Mesendoderm (in vitro differentiated cells): Measurements from ENCODE around the gene CSF1R.
A peak's percentile ranks its signal among the peaks of the same experiment; 100 is the strongest.

Experiments used
- DNase-seq: peaks from one replicate; pipeline ENCODE4 v3.0.0; 2013
- H2AK5ac ChIP-seq: 2 replicates; pipeline ENCODE4 v1.6.1; 2013; ENCODE audit warnings: low read length, inconsistent platforms
- H2BK120ac ChIP-seq: 2 replicates; pipeline ENCODE4 v1.6.1; 2013; ENCODE audit warnings: low read depth, mild to moderate bottlenecking, low read length, moderate library complexity, mixed read lengths
- H2BK15ac ChIP-seq: replicated peaks from 2 replicates; pipeline ENCODE4 v1.6.1; 2013; ENCODE audit warnings: low read depth, mild to moderate bottlenecking, moderate library complexity
- H2BK5ac ChIP-seq: 2 replicates; pipeline ENCODE4 v1.6.1; 2013; ENCODE audit warnings: low read length, inconsistent platforms
- H3K18ac ChIP-seq: 2 replicates; pipeline ENCODE4 v1.6.1; 2013; ENCODE audit warnings: mild to moderate bottlenecking, low read length, mixed read lengths
- H3K23ac ChIP-seq: one replicate; pipeline ENCODE4 v1.6.1; 2013; ENCODE audit warnings: low read length
- H3K27ac ChIP-seq: 2 replicates; pipeline ENCODE4 v1.5.1; 2013; ENCODE audit warnings: low read depth, mild to moderate bottlenecking, inconsistent platforms, low read length, moderate library complexity
- H3K27me3 ChIP-seq: 2 replicates; pipeline ENCODE4 v1.6.1; 2013; ENCODE audit warnings: low read length, control low read depth, mild to moderate bottlenecking, inconsistent platforms; ENCODE audit not compliant: insufficient read depth, poor library complexity
- H3K36me3 ChIP-seq: 2 replicates; pipeline ENCODE4 v1.6.1; 2013; ENCODE audit warnings: low read length, inconsistent platforms; ENCODE audit not compliant: control insufficient read depth, insufficient read depth
- H3K4ac ChIP-seq: one replicate; pipeline ENCODE4 v1.6.1; 2013; ENCODE audit warnings: low read depth, mild to moderate bottlenecking, low read length, moderate library complexity
- H3K4me1 ChIP-seq: 2 replicates; pipeline ENCODE4 v1.6.1; 2013; ENCODE audit warnings: low read depth, low read length, inconsistent platforms; ENCODE audit not compliant: control insufficient read depth
- H3K4me2 ChIP-seq: 2 replicates; pipeline ENCODE4 v1.6.1; 2013; ENCODE audit warnings: low read length
- H3K4me3 ChIP-seq: 2 replicates; pipeline ENCODE4 v1.5.1; 2013; ENCODE audit warnings: mild to moderate bottlenecking, low read length
- H3K56ac ChIP-seq: one replicate; pipeline ENCODE4 v1.6.1; 2013; ENCODE audit warnings: low read length
- H3K79me1 ChIP-seq: 2 replicates; pipeline ENCODE4 v1.6.1; 2013; ENCODE audit warnings: low read length, inconsistent platforms
- H3K79me2 ChIP-seq: 2 replicates; pipeline ENCODE4 v1.6.1; 2013; ENCODE audit warnings: mild to moderate bottlenecking, low read length; ENCODE audit not compliant: control insufficient read depth, insufficient read depth
- H3K9ac ChIP-seq: 2 replicates; pipeline ENCODE4 v1.6.1; 2013; ENCODE audit warnings: low read length, inconsistent platforms
- H4K5ac ChIP-seq: one replicate; pipeline ENCODE4 v1.6.1; 2013; ENCODE audit warnings: low read length
- H4K8ac ChIP-seq: one replicate; pipeline ENCODE4 v1.6.1; 2013; ENCODE audit warnings: low read depth, mild to moderate bottlenecking, control low read depth, low read length, moderate library complexity
- WGBS: extraction: QIAGEN DNeasy Blood & Tissue Kit; methylation state at CpG from one replicate; pipeline ENCODE4 v1.1.7; 2013; ENCODE audit warnings: low lambda C conversion rate, missing lambda C conversion rate; ENCODE audit not compliant: insufficient coverage; ENCODE audit errors: extremely low coverage; 5-methylcytosine and 5-hydroxymethylcytosine counted together

Gene CSF1R

GRCh38 chr5:150075233-150075632, 11.1 kb downstream of the CSF1R start:
- Histone ChIP-seq H3K56ac (no peak overlapping the region), H3K18ac (no peak overlapping the region), H2BK5ac (no peak overlapping the region), H3K4me2 (no peak overlapping the region), H3K9ac (no peak overlapping the region), H2AK5ac (no peak overlapping the region), H3K79me1 (no peaks in the 10 kb centered on the region), H3K23ac (no peak overlapping the region), H3K4me3 (no peak overlapping the region), H2BK15ac (no peak overlapping the region), H3K27me3 (no peaks in the 10 kb centered on the region), H2BK120ac (no peak overlapping the region), H4K5ac (no peak overlapping the region), H4K8ac (no peak overlapping the region), H3K4me1 (no peaks in the 10 kb centered on the region), H3K36me3 (no peaks in the 10 kb centered on the region), H3K27ac (no peak overlapping the region), H3K4ac (no peak overlapping the region), H3K79me2 (no peaks in the 10 kb centered on the region)
- WGBS: no CpG with 5 or more reads among the region's 4 CpGs
- DNase-seq: no peak

DNA sequence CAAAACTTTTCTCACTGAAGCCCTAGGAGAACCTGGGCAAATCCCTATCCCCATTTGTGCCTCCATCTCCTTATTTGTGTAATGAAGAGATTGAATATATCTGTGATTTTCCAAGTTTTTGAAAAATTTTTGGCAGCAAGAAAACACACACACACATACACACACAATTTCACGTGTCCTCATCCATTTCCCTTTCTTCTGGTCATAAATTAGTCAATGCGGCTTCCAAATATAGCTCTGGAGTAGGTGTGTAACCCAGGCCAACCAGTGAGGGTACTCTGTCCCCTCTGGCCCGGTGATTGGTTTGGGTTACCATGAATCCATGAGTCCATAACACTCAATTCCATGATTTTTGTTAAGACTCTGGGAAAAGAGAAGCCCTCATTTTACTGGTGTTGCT, 12.7 kb downstream of the CSF1R start:
- no peak for DNase-seq

DNA sequence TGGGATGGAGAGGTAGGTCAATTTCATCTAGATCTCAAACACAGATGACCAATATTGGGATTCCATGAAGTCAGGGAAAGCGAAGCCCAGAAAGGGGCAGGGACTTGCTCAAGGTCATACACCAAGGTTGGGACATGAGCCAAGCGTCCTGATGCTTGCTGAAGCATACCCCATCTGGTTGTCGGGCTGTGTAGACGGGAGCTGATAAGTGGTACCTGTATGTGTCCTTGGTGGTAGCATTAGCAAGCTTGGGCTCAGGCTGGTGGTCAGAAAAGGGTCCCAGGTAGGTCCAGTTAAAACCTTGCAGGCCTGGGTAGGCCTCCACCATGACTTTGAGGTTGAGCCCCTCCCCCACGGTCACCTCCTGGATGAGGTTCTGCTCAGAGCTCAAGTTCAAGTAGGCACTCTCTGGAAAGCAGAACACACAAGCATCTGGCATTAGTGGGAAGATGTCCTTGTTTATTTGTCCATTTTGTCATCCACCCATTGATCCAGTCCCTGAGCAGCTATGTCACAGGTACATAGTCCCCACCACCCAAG, 13.2 kb downstream of the CSF1R start:
- no peak overlapping the region for H3K23ac ChIP-seq
- H3K27ac ChIP-seq: no peak overlapping the region
- H3K36me3 ChIP-seq: no peaks in the 10 kb centered on the region

More for the DNA sequence above, 12.7 kb downstream of the CSF1R start:
- no peak overlapping the region for H3K4me2 ChIP-seq
- H3K79me1 ChIP-seq: no peaks in the 10 kb centered on the region
- no peaks in the 10 kb centered on the region for H3K4me1 ChIP-seq
- no peak overlapping the region for H4K5ac ChIP-seq
- H2AK5ac ChIP-seq: no peak overlapping the region
- H3K9ac ChIP-seq: no peak overlapping the region
- H3K27me3 ChIP-seq: no peaks in the 10 kb centered on the region
- H3K79me2 ChIP-seq: no peaks in the 10 kb centered on the region
- no peak overlapping the region for H4K8ac ChIP-seq
- WGBS: no CpG with 5 or more reads among the region's 3 CpGs
- H3K27ac ChIP-seq: no peak overlapping the region
- no peak overlapping the region for H3K56ac ChIP-seq
- H3K36me3 ChIP-seq: no peaks in the 10 kb centered on the region
- no peak overlapping the region for H3K4ac ChIP-seq
- H3K18ac ChIP-seq: no peak overlapping the region
- H2BK5ac ChIP-seq: no peak overlapping the region
- no peak overlapping the region for H2BK120ac ChIP-seq
- H3K4me3 ChIP-seq: no peak overlapping the region
- no peak overlapping the region for H3K23ac ChIP-seq
- no peak overlapping the region for H2BK15ac ChIP-seq

GRCh38 chr5:150070821-150071220, 15.5 kb downstream of the CSF1R start:
- Histone ChIP-seq H3K4me2 (no peak overlapping the region), H4K5ac (no peak overlapping the region), H3K18ac (no peak overlapping the region), H3K9ac (no peak overlapping the region), H2AK5ac (no peak overlapping the region), H3K27ac (no peak overlapping the region), H3K4ac (no peak overlapping the region), H2BK120ac (no peak overlapping the region), H4K8ac (no peak overlapping the region), H3K79me2 (no peaks in the 10 kb centered on the region), H3K79me1 (no peaks in the 10 kb centered on the region), H2BK5ac (no peak overlapping the region), H3K23ac (no peak overlapping the region), H3K56ac (no peak overlapping the region), H3K27me3 (no peaks in the 10 kb centered on the region), H3K4me3 (no peak overlapping the region), H3K36me3 (no peaks in the 10 kb centered on the region), H3K4me1 (no peaks in the 10 kb centered on the region), H2BK15ac (no peak overlapping the region)
- DNase-seq: no peak
- WGBS: no CpG with 5 or more reads among the region's 3 CpGs

More for the DNA sequence above, 13.2 kb downstream of the CSF1R start:
- no peaks in the 10 kb centered on the region for H3K79me1 ChIP-seq
- no peak for DNase-seq
- no peak overlapping the region for H3K18ac ChIP-seq
- H3K4ac ChIP-seq: no peak overlapping the region
- H4K8ac ChIP-seq: no peak overlapping the region
- no peak overlapping the region for H3K9ac ChIP-seq
- no peak overlapping the region for H3K56ac ChIP-seq
- no peaks in the 10 kb centered on the region for H3K79me2 ChIP-seq
- no peak overlapping the region for H2BK120ac ChIP-seq
- WGBS: no CpG with 5 or more reads among the region's 5 CpGs
- H2BK15ac ChIP-seq: no peak overlapping the region
- H3K4me1 ChIP-seq: no peaks in the 10 kb centered on the region
- no peak overlapping the region for H3K4me2 ChIP-seq
- H4K5ac ChIP-seq: no peak overlapping the region
- H3K27me3 ChIP-seq: no peaks in the 10 kb centered on the region
- no peak overlapping the region for H2AK5ac ChIP-seq
- no peak overlapping the region for H3K4me3 ChIP-seq
- no peak overlapping the region for H2BK5ac ChIP-seq

GRCh38 chr5:150069672-150070627, 16.4 kb downstream of the CSF1R start:
- no peak overlapping the region for H3K4ac ChIP-seq
- no CpG with 5 or more reads among the region's 25 CpGs for WGBS
- H3K4me1 ChIP-seq: no peaks in the 10 kb centered on the region
- H3K4me2 ChIP-seq: no peak overlapping the region
- H3K56ac ChIP-seq: no peak overlapping the region
- no peaks in the 10 kb centered on the region for H3K79me1 ChIP-seq
- no peaks in the 10 kb centered on the region for H3K79me2 ChIP-seq
- no peak overlapping the region for H2AK5ac ChIP-seq
- no peak overlapping the region for H2BK120ac ChIP-seq
- no peak overlapping the region for H2BK15ac ChIP-seq
- H3K27ac ChIP-seq: no peak overlapping the region
- H2BK5ac ChIP-seq: no peak overlapping the region
- H4K5ac ChIP-seq: no peak overlapping the region
- H3K4me3 ChIP-seq: no peak overlapping the region
- H3K9ac ChIP-seq: no peak overlapping the region
- DNase-seq: peak; percentile 15
- H3K36me3 ChIP-seq: no peaks in the 10 kb centered on the region
- H3K23ac ChIP-seq: no peak overlapping the region
- no peak overlapping the region for H3K18ac ChIP-seq
- no peaks in the 10 kb centered on the region for H3K27me3 ChIP-seq
- H4K8ac ChIP-seq: no peak overlapping the region
